Measurements from ENCODE around the gene TMEM259.

The TMEM259 gene

GRCh38 chr19:988081-988480 is 32.8 kb downstream of the TMEM259 start:
- H3K27ac ChIP-seq (replicated peaks), result no peak overlapping the region
- H3K4me3 ChIP-seq (replicated peaks; ENCODE audit: insufficient read depth, low read length), result no peak overlapping the region
- DNase-seq (ENCODE audit: low read depth in 1 of 2, low spot score in 1 of 2), result no peak
- no peak for TF ChIP-seq GABPA (IDR thresholded peaks at IDR 0.05; ENCODE audit: low read depth)
- TF ChIP-seq CTCF (IDR thresholded peaks at IDR 0.05; ENCODE audit: insufficient read depth, low read length), result no peak
- TF ChIP-seq REST (IDR thresholded peaks at IDR 0.05; ENCODE audit: insufficient replicate concordance, low read depth), result no peak
- no peak for TF ChIP-seq POLR2AphosphoS5 (IDR thresholded peaks at IDR 0.05; ENCODE audit: low read depth)
- no peak for TF ChIP-seq SPI1 (IDR thresholded peaks at IDR 0.05; ENCODE audit: borderline replicate concordance, low read depth)
- no peaks in the 10 kb centered on the region for H3K27me3 ChIP-seq (ENCODE audit: insufficient read depth, poor library complexity, severe bottlenecking)

GRCh38 chr19:986083-986482 is 34.8 kb downstream of the TMEM259 start:
- no peak for DNase-seq (ENCODE audit: low read depth in 1 of 2, low spot score in 1 of 2)
- TF ChIP-seq CTCF (IDR thresholded peaks at IDR 0.05; ENCODE audit: insufficient read depth, low read length), result no peak
- no peak overlapping the region for H3K4me3 ChIP-seq (replicated peaks; ENCODE audit: insufficient read depth, low read length)
- no peaks in the 10 kb centered on the region for H3K27me3 ChIP-seq (ENCODE audit: insufficient read depth, poor library complexity, severe bottlenecking)
- no peak overlapping the region for H3K27ac ChIP-seq (replicated peaks)

- Histone ChIP-seq H3K4me3 (replicated peaks; ENCODE audit: insufficient read depth, low read length) (peak within 1 kb of the TSS; percentile 100), H3K27me3 (ENCODE audit: insufficient read depth, poor library complexity, severe bottlenecking) (no peaks in the 10 kb centered on the region), H3K27ac (replicated peaks) (peak within 1 kb of the TSS; percentile 88)
- DNase-seq (ENCODE audit: low read depth in 1 of 2, low spot score in 1 of 2), result peak; percentile 81 to 90
- peak; percentile 80 for TF ChIP-seq GABPA (IDR thresholded peaks at IDR 0.05; ENCODE audit: low read depth)
- TF ChIP-seq POLR2AphosphoS5 (IDR thresholded peaks at IDR 0.05; ENCODE audit: low read depth), result peak; percentile 64; the same call in 1 of the 2 replicates
- no peak for TF ChIP-seq CTCF (IDR thresholded peaks at IDR 0.05; ENCODE audit: insufficient read depth, low read length)
Measured at GRCh38 chr19:984165-984967, 36.6 kb downstream of the TMEM259 start, which contains the start of gene WDR18. TSS of gene WDR18 (plus strand) at chr19:984345. CDS start at chr19:984354, 9 bp downstream.

- DNase-seq (ENCODE audit: low read depth in 1 of 2, low spot score in 1 of 2), result peak; percentile 55 to 63
- H3K27ac ChIP-seq (replicated peaks), result peak overlapping the region; percentile 2; the same call in 1 of the 2 replicates
- TF ChIP-seq REST (IDR thresholded peaks at IDR 0.05; ENCODE audit: insufficient replicate concordance, low read depth) (no peak), POLR2AphosphoS5 (IDR thresholded peaks at IDR 0.05; ENCODE audit: low read depth) (no peak), SPI1 (IDR thresholded peaks at IDR 0.05; ENCODE audit: borderline replicate concordance, low read depth) (no peak), GABPA (IDR thresholded peaks at IDR 0.05; ENCODE audit: low read depth) (no peak), CTCF (IDR thresholded peaks at IDR 0.05; ENCODE audit: insufficient read depth, low read length) (peak; percentile 25)
- no peaks in the 10 kb centered on the region for H3K27me3 ChIP-seq (ENCODE audit: insufficient read depth, poor library complexity, severe bottlenecking)
- H3K4me3 ChIP-seq (replicated peaks; ENCODE audit: insufficient read depth, low read length), result peak overlapping the region; percentile 22
Measured at GRCh38 chr19:982567-983170, 38.3 kb downstream of the TMEM259 start.
